GM18499 (cell line): Measurements from ENCODE around the gene ANGEL2.
A peak's percentile ranks its signal among the peaks of the same experiment; 100 is the strongest.
"Not testable (repeated sequence)": the region's sequence is repeated elsewhere in the genome, so short reads cannot be mapped to it uniquely, and the experiment has no call there.

Experiments used
- ATAC-seq: cut with Tn5 transposase; IDR thresholded peaks from one replicate; pipeline ENCODE4 v1.9.1; 2021; ENCODE audit warnings: moderate number of reproducible peaks; ENCODE audit not compliant: insufficient read depth, unreplicated experiment

The ANGEL2 gene

DNA sequence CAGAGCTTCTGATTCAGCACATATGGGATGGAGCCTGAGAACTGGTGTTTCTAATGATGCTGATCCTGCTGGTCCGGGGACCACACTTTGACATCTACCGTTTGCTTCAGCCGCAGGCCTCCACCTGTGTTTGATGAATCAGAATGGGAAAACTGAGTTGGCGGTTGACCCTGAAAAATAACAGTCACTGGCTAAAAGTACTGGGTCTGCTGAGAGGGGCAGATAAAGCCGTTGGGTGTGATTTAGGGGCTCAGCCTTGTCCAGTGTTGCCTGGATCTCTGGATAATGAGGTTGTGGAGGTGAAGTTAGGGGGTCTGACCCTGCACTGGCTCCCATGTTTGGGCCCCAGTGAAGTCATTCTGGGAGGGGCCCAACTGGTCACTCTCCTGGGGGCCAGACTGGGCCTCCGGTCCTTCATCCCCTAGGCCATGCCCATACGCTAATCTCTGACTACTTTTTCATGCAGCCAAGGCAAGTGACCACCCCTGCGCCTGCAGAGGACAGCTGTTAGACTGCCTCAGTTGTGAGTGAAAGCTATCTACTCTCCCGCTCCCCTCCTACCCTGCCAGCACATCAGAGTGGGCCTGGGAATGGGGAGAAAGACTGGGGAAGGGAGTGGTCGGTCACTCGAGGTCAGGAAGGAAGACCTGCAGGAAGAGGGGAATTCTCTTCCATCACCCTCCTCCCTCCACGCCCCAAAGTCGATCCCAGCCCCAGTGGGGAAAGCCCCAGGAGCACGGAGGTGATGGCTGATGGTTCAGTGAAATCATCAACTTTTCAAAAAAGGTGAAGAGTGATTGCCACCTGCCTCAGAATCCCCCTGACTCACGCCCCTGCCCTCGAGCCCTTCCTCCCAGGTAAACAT lies 37.7 kb downstream of the ANGEL2 start:
- no peak for ATAC-seq

DNA sequence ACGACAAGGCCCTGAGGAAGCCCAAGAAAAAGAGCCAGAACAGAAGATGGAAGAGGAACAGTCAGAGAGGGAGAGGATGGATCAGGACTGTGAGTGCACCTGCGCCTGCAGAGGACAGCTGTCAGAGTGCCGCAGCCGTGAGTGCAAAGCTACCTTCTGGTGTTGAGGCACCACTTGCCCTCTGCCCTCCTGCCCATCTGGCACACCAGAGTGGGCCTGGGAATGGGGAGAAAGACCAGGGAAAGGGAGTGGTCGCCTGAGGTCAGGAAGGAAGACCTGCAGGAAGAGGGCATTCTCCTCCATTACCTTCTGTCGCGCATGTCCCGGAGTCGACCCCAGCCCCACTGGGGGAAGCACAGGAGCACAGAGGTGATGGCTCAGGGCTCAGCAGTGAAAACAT lies 39.1 kb downstream of the ANGEL2 start:
- no peak for ATAC-seq

DNA sequence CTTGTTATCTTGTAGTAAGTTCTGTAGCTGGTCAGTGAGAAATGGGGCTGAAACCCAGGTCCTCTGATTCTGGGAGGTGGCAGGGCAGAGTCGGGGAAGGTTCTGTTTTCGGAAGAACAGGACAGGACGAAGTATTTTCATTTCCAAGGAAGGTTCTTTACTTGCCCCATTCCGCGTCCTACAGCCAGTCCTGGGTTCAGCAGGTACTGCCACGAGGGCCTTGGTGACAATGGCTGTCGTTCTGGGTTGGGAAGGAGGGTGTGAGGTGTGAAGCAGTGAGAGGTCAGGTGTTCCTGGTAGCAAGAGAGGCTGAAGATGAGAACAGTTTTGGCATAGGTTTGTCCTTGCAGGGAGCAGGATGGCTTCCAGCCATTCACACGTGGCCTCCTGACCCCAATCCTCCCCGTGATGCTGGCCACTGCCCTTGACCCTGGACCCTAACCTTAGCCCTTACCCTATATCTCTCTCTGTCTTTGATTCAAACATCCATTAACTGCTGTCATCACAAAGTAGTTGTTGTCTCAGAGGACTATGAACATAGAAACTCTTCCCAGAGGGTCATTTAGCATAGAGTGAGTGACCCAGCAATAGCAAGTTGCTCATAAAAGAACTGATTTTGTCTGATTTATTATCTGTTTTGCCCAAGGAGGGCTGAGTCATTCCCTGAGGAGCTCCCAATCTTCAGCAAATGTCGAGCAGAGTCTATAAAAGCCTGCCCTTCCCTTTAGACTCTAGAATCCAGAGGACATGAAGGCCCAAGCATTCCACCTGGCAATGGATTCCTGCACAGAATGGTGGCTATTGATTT lies 40.4 kb downstream of the ANGEL2 start:
- no peak for ATAC-seq

GRCh38 chr1:212974711-212975110 lies 41.0 kb downstream of the ANGEL2 start:
- no peak for ATAC-seq

DNA sequence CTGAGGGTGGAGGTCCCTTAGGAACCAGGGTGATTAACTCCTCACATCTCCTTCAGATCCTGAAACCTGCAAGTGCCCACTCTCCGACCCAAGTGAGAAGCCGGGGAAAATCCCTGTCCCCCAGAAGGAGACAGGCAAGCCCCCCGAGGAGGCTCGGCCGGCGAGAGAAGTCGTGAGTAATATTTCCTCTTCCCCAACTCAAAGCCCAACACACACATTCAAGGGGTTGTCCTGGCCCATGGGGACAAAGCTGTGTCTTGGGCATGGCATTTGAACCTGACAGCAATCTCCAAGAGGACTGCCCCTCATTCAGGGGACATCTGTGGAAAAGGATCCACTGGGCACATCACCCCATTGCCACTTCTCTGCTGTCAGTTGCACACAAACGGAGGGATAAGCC lies 41.8 kb downstream of the ANGEL2 start:
- no peak for ATAC-seq

GRCh38 chr1:212973426-212973825 lies 42.2 kb downstream of the ANGEL2 start:
- ATAC-seq = no peak

- ATAC-seq = no peak
Observed at GRCh38 chr1:212971312-212971711, 44.4 kb downstream of the ANGEL2 start.

DNA sequence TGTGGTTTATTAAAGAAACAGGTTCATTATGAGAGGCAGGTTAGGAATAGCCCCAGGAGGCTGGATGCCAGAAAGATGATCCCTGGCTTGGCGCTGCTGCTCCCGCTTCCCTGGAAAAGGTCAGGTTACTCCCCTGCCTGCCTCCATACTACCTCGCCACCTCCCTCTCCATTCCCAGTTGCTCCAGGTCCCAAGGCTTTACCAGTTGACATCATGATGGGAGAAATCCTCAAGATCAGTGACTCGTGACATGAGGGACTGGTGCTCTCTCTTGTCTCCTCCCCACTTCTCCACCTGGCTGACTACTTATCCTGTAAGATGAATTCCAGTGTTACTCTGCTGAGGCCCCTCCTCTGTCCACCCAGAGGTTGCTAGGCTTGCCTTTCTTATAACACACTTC lies 45.6 kb downstream of the ANGEL2 start:
- no peak for ATAC-seq

DNA sequence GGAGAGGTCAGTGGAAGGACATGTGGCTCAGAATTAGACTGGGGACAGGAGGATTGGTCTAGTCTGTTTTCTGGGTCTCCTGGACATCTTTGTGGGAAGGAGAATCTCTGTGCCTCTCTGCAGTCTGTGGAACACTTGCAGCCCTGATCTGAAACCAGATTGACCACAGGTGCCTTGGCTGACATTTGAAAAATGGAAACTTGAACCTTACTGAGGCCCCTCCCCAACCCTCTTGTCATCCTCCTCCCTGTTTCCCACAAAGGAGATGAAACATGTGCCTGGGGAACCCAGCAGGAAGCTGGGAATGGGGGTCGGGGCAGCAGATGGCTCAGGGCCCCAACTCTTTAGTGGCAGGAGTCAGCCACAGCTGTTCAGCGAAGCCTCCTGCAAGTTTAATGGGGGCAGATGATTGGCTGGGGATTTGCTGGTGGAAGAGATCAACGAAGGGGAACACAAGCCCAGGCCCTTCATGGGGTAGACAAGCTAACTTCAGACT lies 47.3 kb downstream of the ANGEL2 start:
- no peak for ATAC-seq

DNA sequence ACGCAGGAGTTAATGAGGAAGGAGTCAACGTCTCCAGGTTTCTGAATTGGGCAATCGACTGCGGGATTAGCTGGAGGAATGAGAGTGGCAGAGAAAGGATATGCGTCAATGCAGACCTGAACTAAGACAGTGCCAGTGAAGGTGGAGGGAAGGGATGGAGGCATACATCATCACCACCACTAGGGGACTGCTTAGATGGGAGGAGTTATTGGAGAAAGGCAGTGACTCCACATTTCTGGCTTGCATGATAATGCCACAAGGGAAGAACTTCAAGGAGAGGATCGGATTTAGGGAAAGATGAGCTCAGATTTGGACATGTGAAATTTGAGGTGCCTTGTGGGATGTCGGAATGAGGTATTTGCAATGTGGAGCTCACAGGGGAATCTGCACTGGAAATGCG lies 47.9 kb downstream of the ANGEL2 start:
- ATAC-seq = no peak

DNA sequence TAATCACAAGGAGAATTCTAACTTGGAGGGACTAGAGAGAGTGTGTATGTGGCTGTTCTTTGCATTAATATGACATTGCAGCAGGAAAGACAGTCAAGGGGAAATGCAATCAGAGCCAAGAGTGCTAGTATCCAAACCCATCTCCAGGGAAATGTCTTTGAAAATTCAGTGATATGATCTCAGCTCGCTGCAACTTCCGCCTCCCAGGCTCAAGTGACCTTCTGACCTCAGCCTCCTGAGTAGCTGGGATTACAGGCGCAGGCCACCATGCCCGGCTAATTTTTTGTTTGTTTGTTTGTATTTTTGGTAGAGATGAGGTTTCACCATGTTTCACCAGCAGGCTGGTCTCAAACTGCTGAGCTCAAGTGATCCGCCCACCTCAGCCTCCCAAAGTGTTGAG lies 49.1 kb downstream of the ANGEL2 start:
- no peak for ATAC-seq

- ATAC-seq = not testable (repeated sequence)
Observed at GRCh38 chr1:212964993-212965392, 50.7 kb downstream of the ANGEL2 start.

- no peak for ATAC-seq
Observed at GRCh38 chr1:212964102-212964501, 51.6 kb downstream of the ANGEL2 start.

DNA sequence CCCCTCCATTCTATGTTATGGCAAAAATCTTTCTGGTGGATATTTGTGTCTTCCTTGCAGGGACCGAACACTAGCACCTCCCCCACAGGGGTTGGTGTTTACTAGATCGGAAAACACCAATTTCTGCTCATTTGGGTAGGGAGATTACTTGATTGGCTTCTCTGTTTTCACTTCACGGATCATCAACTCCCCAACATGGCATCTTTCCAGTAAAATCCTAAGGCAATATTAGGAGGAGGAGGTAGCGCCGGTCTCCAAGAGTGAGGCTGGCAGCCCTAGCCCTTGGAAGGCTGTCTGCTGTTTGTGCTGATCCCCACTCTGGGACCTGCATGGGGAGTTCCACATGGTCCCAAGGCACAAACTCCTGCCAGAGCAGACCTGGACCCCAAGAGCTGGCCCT lies 53.2 kb downstream of the ANGEL2 start:
- no peak for ATAC-seq

DNA sequence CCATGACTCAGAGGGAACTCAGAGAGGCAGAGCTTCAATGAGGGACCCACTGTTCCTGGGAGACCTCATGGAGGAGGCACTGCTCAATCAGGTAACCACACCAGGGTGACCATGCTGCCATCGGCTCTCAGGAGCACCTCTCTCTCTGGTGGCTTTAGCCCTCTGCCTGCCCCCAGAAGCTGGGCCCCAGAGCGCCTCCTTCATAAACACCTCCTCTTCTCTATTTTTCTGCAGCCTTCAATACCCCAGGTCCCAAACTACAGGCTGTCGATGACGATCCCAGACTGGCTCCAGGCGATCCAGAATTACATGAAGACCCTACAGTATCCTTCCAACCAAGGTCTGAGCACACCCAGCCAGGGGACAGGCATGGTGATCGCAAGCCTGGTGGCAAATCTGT lies 54.7 kb downstream of the ANGEL2 start:
- no peak for ATAC-seq

DNA sequence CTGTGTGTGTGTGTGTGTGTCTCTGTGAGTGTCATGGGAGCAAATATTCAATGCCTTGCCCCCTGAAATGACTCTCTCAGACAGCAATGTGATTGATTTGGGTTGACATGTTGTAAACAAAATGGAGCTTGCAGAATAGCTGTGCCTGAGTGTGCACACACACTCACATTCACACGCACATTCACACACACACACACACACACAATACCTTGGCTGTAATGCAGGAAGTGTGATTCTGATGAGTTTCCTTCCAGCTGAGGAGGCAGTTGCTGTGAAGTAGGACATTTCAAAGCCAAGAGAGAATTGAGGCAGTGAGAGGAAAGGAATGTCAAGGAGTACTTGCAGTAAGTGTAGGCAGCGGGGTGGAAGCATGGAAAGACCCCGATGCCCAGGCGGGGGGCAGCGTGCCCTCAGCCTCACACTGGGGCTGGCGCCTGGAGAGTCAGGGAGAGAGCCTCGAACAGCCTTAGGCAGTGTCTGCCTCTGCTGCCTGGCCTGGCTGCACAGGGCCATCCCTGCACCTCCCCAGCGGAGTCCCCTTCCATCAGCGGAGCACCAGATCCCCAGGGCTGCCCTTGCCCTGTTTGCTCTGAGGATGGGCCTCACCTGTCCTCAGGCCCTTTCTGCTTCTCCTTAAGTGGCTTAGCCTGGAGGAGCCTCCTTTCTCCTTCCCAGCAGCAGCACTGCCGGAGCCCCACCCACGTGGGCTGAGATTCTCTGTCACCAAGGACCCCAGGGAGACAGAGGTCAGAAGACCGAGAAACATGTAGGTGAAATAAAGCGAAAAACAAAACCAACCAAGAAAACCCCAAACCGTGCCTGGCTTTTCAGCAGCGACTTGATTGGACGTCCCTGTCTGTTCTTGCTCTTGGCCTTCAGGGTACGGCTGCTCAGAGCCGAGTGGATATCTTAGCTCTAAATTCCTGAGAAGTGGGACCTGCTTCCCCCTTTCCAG lies 56.1 kb downstream of the ANGEL2 start:
- peak; percentile 77 for ATAC-seq

DNA sequence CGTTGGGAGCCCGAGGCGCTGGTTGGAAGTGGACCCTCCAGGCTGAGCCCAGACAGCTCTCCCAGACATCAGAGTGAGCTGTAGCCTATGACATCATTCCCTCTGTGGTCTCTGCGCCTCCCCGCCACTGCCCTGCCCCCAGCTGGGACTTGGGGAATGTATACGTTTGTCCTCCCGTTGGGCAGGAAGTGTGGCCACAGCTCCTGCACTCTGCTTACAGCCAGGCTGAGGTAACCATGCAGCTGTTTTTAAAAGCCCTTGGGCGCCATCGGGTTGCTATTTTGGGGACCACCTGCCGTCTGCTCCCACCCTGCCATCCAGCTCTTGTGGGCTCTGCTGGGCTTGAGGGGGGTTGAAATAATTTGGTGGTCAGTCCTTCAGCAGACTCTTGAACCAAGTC lies 57.5 kb downstream of the ANGEL2 start:
- no peak for ATAC-seq

DNA sequence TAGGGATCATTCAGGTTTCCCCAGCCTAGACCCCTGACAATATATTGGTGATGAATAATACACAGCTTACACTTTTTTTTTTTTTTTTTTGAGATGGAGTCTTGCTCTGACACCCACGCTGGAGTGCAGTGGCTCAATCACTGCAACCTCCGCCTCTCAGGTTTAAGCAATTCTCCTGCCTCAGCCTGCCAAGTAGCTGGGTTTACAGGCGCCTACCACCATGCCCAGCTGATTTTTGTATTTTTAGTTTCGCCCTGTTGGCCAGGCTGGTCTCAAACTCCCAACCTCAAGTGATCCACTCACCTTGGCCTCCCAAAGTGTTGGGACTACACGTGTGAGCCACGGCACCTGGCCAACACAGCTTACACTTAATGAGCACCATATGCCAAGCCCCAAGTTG lies 58.1 kb downstream of the ANGEL2 start:
- no peak for ATAC-seq

- no peak for ATAC-seq
Observed at GRCh38 chr1:212955961-212956620, 59.6 kb downstream of the ANGEL2 start.

- no peak for ATAC-seq
Observed at GRCh38 chr1:212955098-212955497, 60.6 kb downstream of the ANGEL2 start.
